ENCODE data around the gene PDE11A.

DNA sequence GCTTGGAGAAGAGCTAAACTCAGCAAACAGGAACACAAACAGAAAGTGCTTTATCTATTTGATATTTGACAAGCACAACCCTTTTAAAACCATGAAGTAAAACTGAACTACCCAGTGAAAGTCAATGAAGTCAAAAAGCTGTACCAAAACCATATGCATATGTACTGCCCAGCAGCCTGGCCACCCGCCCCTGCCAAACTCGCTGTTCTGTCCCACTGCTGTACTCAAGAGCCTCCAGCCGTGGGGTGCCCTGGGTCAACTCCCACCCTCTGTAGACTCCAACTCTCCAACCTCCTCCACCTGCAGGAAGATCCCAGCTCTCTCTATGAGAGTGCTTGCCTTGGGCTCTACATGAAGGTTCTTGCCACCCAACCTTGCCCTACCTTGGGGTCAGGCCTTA lies 411.8 kb downstream of the PDE11A start:
- TF ChIP-seq, protein P1, sequence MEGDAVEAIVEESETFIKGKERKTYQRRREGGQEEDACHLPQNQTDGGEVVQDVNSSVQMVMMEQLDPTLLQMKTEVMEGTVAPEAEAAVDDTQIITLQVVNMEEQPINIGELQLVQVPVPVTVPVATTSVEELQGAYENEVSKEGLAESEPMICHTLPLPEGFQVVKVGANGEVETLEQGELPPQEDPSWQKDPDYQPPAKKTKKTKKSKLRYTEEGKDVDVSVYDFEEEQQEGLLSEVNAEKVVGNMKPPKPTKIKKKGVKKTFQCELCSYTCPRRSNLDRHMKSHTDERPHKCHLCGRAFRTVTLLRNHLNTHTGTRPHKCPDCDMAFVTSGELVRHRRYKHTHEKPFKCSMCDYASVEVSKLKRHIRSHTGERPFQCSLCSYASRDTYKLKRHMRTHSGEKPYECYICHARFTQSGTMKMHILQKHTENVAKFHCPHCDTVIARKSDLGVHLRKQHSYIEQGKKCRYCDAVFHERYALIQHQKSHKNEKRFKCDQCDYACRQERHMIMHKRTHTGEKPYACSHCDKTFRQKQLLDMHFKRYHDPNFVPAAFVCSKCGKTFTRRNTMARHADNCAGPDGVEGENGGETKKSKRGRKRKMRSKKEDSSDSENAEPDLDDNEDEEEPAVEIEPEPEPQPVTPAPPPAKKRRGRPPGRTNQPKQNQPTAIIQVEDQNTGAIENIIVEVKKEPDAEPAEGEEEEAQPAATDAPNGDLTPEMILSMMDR (IDR thresholded peaks at IDR 0.05) = no peak
- no peak for TF ChIP-seq POLR2A (IDR thresholded peaks at IDR 0.05)
